HTERT RPE-1 (cell line): ENCODE data around the gene GNB1.
"Not testable (repeated sequence)": the region's sequence is repeated elsewhere in the genome, so short reads cannot be mapped to it uniquely, and the experiment has no call there.

Experiments used
- in situ Hi-C: fragments of 300-500 bp; cut with MboI; formaldehyde crosslinking; loops from 4 replicates; pipeline ENCODE4 v1.14.3; 2020; ENCODE audit warnings: low sequenced_read_pairs

GNB1 gene

DNA sequence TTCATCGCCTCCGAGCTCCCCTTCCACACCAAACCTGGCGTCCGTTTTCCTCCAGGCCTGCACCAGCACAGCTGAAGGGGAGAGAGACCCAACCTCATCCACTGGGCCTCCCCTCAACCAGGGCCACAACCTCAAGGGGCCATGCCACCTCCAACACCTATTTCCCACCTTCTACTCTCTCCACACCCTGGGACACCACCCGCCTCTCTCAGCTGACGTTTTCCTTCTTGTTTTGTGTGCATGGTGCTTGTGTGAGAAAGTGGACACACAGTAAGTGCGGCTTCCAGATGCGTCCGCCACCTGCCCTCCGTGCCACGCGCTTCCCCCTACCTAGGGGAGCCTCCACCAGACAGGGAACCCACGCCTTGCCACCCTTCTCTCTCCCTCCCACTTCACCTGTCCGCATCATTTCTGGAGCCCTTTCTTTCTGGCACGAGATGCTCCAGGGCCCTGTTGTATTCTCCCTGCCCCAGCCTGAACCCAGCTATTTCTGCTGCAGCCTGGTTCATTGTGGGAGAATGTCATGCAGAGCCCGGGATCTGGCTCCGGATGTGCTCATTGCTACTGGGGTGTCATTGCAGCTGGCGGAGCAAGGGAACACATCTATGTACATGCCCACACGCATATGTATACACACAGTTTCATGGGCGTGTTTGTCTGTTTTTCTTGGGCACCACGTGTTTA, 1.3 kb upstream of the GNB1 start:
- in situ Hi-C loops, result no loop called here

DNA sequence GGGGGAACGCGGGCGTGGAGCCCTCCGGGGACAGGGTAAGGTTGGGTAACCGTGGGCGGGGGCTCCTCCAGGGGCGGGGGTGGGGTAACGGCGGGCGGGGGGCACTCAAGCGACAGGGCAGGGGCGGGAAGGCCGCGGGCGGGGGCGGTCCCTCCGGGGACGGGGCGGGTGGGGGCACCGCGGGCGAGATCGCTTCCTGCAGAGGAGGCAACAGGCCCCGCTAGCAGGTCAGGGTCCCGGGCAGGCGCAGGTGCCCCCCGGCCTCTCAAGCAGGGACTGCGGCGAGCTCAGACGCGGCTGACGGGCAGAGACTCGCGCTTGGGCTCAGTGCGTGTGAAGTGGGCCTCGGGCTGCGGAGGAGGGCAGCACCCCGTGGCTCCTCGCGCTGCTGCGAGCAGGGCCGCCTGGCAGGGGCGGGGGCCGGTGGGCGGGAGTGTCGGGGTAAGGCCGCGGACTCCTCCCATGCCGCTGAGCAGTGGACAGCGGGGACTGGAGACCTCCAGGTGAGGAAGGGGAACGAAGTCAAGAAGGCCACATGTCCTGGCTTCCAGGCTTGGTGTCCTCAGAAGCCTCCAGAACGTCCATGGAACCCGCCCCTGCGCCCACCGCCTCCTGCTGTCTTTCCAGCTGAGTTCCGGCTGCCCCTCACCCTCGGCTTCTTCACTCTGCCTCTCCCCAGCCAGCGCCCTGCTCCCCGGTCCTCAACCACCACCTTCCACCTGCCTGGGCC, 627 bp upstream of the GNB1 start:
- in situ Hi-C loops, result no loop called here

- in situ Hi-C loops, result no loop called here
Measured at GRCh38 chr1:1889847-1890505, 911 bp downstream of the GNB1 start.

DNA sequence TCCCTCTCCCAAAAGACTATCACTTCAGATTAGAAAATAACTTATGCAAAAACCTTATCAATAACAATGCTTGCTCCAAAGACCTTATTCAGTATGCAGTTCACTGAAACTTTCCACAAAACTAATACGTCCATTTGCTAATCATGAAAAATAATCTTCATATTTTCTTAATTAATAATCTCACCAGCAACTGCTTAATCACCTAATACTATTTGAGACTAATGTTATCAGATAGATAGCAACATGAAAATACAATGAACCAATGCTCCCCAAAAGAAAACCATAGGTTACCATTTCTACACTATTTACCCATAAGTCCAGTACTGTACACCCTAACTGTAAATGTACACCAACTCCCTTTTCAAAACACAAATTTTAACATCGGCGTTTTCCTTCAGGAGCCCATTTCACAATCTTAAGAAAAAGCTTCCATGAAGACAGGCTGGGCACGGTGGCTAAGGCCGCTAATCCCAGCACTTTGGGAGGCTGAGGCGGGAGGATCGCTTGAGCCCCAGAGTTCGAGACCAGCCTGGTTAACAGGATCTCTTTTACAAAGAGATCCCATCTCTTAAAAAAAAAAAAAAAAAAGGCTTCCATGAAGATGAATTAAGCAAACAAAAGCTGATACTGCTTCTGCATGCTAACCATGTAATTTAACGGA, 1.7 kb downstream of the GNB1 start:
- in situ Hi-C loops, result no loop called here

DNA sequence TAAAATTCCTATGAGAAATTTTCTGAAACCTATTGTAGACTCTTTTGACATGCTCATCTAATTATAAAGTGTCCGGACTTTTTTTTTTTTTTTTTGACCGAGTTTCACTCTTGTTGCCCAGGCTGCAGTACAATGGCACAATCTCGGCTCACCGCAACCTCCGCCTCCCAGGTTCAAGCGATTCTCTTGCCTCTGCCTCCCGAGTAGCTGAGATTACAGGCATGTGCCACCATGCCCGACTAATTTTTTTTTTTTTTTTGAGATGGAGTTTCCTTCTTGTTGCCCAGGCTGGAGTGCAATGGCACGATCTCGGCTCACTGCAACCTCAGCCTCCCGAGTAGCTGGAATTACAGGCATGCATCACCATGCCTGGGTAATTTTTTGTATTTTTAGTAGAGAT, 7.0 kb downstream of the GNB1 start:
- in situ Hi-C loops, result not testable (repeated sequence)

GRCh38 chr1:1883092-1883873, 7.6 kb downstream of the GNB1 start:
- in situ Hi-C loops, result no loop called here

- in situ Hi-C loops, result no loop called here
Measured at GRCh38 chr1:1881727-1882126, 9.2 kb downstream of the GNB1 start.

DNA sequence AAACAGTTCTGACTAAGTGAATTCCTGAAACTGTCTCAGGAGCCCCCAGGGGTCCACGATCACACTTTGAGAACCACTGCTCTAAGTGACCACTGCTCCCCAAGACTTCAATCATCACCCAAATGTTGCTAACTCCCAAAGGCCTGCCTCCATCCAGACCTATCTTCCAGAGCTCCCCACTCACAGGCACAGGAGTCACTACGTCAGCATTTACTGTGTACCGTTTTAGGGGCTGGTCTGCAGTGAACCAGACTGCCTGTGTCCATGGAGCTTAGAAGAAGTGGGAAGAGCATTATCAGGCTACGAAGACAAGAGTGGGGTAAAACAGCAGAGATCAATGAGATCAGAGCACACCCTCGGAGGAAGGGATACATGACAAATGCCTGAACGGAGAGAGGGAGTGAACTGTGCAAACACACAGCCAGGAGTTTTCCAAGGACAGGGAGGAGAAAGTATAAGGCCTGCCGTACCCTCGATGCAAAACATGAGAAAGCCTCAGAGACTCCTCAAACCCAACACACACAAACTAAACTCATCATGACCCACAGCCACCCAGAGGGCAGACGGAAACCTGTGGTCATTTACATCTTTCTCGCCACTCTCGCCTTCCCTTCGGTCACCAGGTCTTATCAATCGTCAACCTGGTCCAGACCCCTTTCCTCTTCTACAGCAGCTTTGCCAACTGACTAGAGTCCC, 10.1 kb downstream of the GNB1 start:
- in situ Hi-C loops, result no loop called here

DNA sequence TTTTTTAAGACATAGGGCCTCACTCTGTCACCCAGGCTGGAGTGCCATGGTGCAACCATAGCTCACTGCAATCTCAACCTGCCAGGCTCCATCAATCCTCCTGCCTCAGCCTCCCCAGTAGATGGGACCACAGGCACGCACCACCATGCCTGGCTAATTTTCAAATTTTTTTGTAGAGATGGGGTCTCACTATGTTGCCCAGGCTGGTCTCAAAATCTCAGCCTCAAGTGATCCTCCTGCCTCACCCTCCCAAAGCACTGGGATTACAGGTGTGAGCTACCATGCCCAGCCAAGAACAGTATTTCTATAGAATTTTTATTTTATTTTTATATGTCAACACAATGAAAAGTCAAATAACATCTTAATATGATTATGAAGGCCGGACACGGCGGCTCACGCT, 10.9 kb downstream of the GNB1 start:
- in situ Hi-C loops, result no loop called here

- in situ Hi-C loops, result no loop called here
Measured at GRCh38 chr1:1877865-1878436, 12.9 kb downstream of the GNB1 start.

DNA sequence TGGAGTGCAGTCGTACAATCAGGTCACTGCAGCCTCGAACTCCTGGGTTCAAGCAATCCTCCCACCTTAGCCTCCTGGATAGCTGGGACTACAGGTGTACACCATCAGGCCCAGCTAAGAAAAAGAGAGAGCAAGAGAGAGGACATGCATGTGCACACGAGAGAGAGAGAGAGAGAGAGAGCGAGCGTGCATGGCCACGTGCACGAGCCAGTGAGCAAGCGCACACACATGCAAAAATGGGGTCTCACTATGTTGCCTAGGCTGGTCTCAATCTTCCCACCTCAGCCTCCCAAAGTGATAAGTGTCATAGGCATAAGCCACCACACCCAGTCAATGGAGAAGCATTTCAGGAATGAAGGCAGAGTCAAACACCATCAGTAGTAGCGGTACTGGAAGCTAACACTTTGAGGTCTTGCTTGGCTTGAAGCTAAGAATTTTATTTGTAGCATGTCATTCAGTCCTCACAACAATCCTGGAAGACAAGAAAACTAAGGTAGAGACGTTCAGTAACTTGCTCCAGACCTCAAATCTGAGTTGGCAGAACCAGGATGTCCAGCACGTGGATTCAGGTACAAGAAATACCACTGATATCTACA, 14.5 kb downstream of the GNB1 start:
- in situ Hi-C loops, result no loop called here

DNA sequence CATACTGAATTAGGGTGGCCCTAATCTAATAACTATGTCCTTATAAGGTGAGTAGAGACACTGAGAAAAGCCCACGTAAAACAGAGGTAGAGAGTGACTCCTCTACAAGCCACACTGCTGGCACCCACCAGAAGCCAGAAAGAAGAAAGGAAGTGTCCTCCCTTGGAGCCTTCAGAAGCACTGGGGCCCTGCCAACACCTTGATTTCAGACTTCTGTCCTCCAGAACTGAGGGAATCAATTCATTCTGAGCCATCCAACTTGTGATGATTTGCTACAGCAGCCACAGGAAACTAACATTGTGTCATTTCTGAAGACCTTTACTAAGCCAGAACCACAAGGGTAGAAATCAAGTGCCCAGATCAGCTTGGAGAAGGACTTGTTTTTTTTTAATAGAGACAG, 15.0 kb downstream of the GNB1 start:
- in situ Hi-C loops, result no loop called here

GRCh38 chr1:1874901-1875300, 16.0 kb downstream of the GNB1 start:
- in situ Hi-C loops, result no loop called here

- in situ Hi-C loops, result no loop called here
Measured at GRCh38 chr1:1873186-1873585, 17.7 kb downstream of the GNB1 start.

DNA sequence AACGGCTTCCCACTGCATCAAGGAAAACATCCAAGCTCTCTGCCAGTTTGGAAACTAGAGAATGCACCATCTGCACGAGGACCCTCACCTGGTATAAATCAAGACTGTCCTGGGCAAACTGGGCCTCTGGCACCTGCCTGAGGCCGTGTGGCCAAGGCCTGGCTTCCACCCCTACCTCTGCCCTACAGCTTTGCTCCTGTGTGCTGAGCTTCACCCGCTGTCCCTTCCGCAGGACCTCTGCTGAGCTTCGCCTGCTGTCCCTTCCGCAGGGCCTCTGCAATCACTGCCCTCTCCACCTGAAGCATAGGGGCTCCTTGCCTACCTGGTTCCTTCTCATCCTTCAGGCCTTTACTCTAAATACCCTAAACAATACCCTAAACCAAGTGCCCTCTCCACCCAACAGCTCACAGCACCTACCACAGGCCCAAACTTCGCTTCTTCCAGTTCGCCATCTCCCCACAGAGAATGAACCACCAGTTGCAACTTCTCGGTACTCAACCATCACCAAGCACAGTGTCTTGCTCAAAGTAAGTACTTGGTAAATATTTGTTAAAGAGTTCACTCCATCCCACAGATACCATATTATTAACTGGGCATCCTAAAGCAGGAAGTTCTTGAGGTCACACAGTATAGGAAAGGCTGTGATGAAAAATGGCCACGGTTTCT, 18.4 kb downstream of the GNB1 start:
- in situ Hi-C loops, result no loop called here

- in situ Hi-C loops, result no loop called here
Measured at GRCh38 chr1:1869469-1869868, 21.4 kb downstream of the GNB1 start.

DNA sequence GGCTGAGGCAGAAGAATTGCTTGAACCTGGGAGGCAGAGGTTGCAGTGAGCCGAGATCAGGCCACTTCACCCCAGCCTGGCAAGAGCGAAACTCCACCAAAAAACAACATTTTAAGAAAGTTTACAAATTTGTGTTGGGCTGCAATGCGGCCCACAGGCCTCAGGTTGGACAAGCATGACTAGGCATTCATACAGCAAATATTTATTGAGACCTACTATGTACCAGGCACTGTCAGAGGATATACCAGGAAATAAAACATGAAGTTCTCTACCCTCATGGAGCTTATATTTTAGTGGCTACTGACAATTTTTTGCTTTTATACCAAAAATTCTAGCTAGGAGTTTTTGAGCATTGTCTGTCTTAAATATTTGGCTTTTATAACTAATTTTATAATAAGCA, 23.7 kb downstream of the GNB1 start:
- in situ Hi-C loops, result no loop called here

GRCh38 chr1:1862905-1863547, 27.9 kb downstream of the GNB1 start:
- in situ Hi-C loops, result no loop called here
